SU-DHL-6 (cell line): ENCODE data around the gene PIGB.

Experiments used
- H2AFZ ChIP-seq: fragments of 200-600 bp; sonication (generic); 2 replicates; pipeline ENCODE4 v1.6.1; 2014; ENCODE audit warnings: low read depth, mild to moderate bottlenecking, moderate library complexity, mixed read lengths, antibody characterized with exemption, low read length; ENCODE audit not compliant: severe bottlenecking
- H3F3A ChIP-seq: fragments of 200-600 bp; shearing (Covaris generic); 2 replicates; pipeline ENCODE4 v1.6.0; 2016; ENCODE audit warnings: antibody characterized with exemption, mild to moderate bottlenecking; ENCODE audit not compliant: insufficient read depth
- H3K27ac ChIP-seq: fragments of 200-600 bp; sonication (generic); 2 replicates; pipeline ENCODE4 v1.5.1; 2016; ENCODE audit warnings: low read depth, mild to moderate bottlenecking, low read length, moderate library complexity, mixed read lengths
- H3K27me3 ChIP-seq: fragments of 200-600 bp; sonication (generic), shearing (Covaris generic); 2 replicates; pipeline ENCODE4 v1.6.0; 2014; ENCODE audit warnings: mild to moderate bottlenecking, low read length
- H3K36me3 ChIP-seq: fragments of 200-600 bp; sonication (generic); 2 replicates; pipeline ENCODE4 v1.6.1; 2014; ENCODE audit warnings: mild to moderate bottlenecking, low read length, mixed read lengths
- H3K4me2 ChIP-seq: fragments of 300-600, 200-600 bp; shearing (Covaris generic), sonication (generic); 2 replicates; pipeline ENCODE4 v1.6.0; 2014; ENCODE audit warnings: low read length, low read depth, mild to moderate bottlenecking; ENCODE audit not compliant: poor library complexity, severe bottlenecking
- H3K4me3 ChIP-seq: fragments of 200-600 bp; sonication (generic); 2 replicates; pipeline ENCODE4 v1.5.1; 2014; ENCODE audit warnings: antibody characterized with exemption, low read length, mild to moderate bottlenecking, mixed read lengths; ENCODE audit not compliant: insufficient read depth, poor library complexity, severe bottlenecking
- H3K79me2 ChIP-seq: fragments of 200-600 bp; sonication (generic); 2 replicates; pipeline ENCODE4 v1.6.1; 2014; ENCODE audit warnings: mild to moderate bottlenecking, low read length, moderate library complexity; ENCODE audit not compliant: insufficient read depth
- H3K9ac ChIP-seq: fragments of 200-600 bp; sonication (generic); 2 replicates; pipeline ENCODE4 v1.7.0; 2014; ENCODE audit warnings: mild to moderate bottlenecking, low read length
- H3K9me2 ChIP-seq: fragments of 200-600 bp; sonication (generic); replicated peaks from 2 replicates; pipeline ENCODE4 v1.6.1; 2014; ENCODE audit warnings: low read length; ENCODE audit not compliant: insufficient read depth
- H3K9me3 ChIP-seq: fragments of 200-600 bp; sonication (generic); 2 replicates; pipeline ENCODE4 v1.6.1; 2014; ENCODE audit warnings: low read length, mixed read lengths; ENCODE audit not compliant: insufficient read depth
- H4K20me1 ChIP-seq: fragments of 200-600 bp; sonication (generic); 2 replicates; pipeline ENCODE4 v1.6.1; 2014; ENCODE audit warnings: low read depth, mild to moderate bottlenecking, antibody characterized with exemption, low read length, moderate library complexity, mixed read lengths
- EZH2phosphoT487 ChIP-seq: fragments of 200-600 bp; sonication (generic), shearing (Covaris generic); conservative IDR thresholded peaks from 2 replicates; pipeline ENCODE4 v1.6.1; 2018; ENCODE audit warnings: mild to moderate bottlenecking, antibody characterized with exemption, low read length, moderate library complexity, mixed read lengths
- TF ChIP-seq, protein P1 (sequence below): fragments of 200-600 bp; sonication (generic); IDR thresholded peaks from one replicate; pipeline ENCODE4 v1.5.1; 2017; ENCODE audit warnings: antibody characterized with exemption, mild to moderate bottlenecking, low read length, moderate library complexity; ENCODE audit not compliant: insufficient read depth, poor library complexity, severe bottlenecking

PIGB gene

DNA sequence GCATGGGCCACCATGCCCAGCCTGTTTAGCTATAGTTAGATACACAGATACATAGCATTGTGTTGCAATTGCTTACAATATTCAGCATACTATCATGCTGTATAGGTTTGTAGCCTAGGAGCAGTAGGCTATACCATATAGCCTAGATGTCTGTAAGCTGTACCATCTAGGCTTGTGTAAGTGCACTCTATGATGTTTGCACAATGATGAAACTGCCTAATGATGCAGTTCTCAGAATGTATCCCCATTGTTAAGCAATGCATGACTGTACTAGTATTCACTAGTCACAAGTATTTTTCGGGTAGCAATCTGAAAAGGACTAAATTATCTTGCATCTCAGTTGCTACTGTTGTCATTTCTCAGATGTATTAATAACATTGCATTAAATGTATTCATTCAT is 16.0 kb downstream of the PIGB start:
- Histone ChIP-seq H3K27me3 (no peaks in the 10 kb centered on the region), H3K9me2 (no peaks in the 10 kb centered on the region), H3F3A (no peaks in the 10 kb centered on the region), H3K27ac (no peak overlapping the region), H3K9ac (no peak overlapping the region), H3K4me2 (no peak overlapping the region), H3K36me3 (peaks cover 18% of the 10 kb centered on the region; the same call in 1 of the 2 replicates), H2AFZ (no peak overlapping the region), H4K20me1 (no peaks in the 10 kb centered on the region), H3K4me3 (no peak overlapping the region), H3K9me3 (no peaks in the 10 kb centered on the region), H3K79me2 (no peaks in the 10 kb centered on the region)
- TF ChIP-seq, protein P1, sequence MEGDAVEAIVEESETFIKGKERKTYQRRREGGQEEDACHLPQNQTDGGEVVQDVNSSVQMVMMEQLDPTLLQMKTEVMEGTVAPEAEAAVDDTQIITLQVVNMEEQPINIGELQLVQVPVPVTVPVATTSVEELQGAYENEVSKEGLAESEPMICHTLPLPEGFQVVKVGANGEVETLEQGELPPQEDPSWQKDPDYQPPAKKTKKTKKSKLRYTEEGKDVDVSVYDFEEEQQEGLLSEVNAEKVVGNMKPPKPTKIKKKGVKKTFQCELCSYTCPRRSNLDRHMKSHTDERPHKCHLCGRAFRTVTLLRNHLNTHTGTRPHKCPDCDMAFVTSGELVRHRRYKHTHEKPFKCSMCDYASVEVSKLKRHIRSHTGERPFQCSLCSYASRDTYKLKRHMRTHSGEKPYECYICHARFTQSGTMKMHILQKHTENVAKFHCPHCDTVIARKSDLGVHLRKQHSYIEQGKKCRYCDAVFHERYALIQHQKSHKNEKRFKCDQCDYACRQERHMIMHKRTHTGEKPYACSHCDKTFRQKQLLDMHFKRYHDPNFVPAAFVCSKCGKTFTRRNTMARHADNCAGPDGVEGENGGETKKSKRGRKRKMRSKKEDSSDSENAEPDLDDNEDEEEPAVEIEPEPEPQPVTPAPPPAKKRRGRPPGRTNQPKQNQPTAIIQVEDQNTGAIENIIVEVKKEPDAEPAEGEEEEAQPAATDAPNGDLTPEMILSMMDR: no peak
- TF ChIP-seq EZH2phosphoT487: no peak

DNA sequence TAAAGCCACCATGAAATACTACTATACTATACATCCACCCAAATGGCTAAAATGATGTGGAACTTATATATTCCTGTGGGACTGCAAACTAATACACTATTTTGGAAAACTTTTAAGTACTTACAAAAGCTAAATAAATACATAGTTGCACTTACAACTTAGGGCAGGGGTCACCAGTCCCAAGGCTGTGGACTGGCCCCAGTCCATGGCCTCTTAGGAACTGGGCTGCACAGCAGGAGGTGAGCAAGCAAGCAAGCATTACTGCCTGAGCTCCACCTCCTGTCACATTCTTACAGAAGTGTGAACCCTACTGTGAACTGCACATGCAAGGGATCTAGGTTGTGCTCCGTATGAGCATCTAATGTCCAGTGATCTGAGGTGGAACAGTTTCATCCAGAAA is 18.1 kb downstream of the PIGB start:
- Histone ChIP-seq H3F3A (no peaks in the 10 kb centered on the region), H3K36me3 (peaks cover 24% of the 10 kb centered on the region; the same call in 1 of the 2 replicates), H3K27me3 (no peaks in the 10 kb centered on the region), H3K79me2 (no peaks in the 10 kb centered on the region), H3K27ac (no peak overlapping the region), H3K4me3 (no peak overlapping the region), H2AFZ (no peak overlapping the region), H4K20me1 (no peaks in the 10 kb centered on the region), H3K9me3 (no peaks in the 10 kb centered on the region), H3K4me2 (no peak overlapping the region), H3K9me2 (no peaks in the 10 kb centered on the region), H3K9ac (no peak overlapping the region)
- TF ChIP-seq, protein P1: no peak
- TF ChIP-seq EZH2phosphoT487: no peak

DNA sequence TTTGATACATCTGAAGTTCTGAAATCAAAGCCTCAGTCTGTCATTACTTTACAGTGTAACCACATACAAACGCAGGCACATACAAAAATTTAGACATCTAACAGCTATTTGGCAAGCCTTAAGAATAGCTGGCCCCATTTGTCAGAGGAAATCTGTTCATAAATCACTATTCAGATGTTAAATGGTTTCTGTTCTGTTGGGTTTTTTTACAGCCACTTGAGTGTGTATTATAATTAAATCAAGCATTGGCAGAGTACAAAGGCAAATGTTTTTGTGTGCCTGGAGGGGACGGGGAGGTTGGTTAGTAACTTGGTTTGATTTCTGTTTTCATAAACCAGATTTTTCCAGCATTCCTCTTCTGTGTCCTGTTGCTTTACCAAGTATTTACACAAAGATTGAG is 24.1 kb downstream of the PIGB start:
- no peak overlapping the region for H3K27ac ChIP-seq
- no peaks in the 10 kb centered on the region for H3K9me2 ChIP-seq
- H3F3A ChIP-seq: no peaks in the 10 kb centered on the region
- H3K4me3 ChIP-seq: no peak overlapping the region
- TF ChIP-seq EZH2phosphoT487: no peak
- TF ChIP-seq, protein P1: no peak
- no peaks in the 10 kb centered on the region for H3K79me2 ChIP-seq
- no peaks in the 10 kb centered on the region for H3K27me3 ChIP-seq
- H4K20me1 ChIP-seq: no peaks in the 10 kb centered on the region
- no peak overlapping the region for H2AFZ ChIP-seq
- no peaks in the 10 kb centered on the region for H3K9me3 ChIP-seq
- H3K36me3 ChIP-seq: peaks cover 23% of the 10 kb centered on the region; the same call in 1 of the 2 replicates
- H3K9ac ChIP-seq: no peak overlapping the region
- no peak overlapping the region for H3K4me2 ChIP-seq

DNA sequence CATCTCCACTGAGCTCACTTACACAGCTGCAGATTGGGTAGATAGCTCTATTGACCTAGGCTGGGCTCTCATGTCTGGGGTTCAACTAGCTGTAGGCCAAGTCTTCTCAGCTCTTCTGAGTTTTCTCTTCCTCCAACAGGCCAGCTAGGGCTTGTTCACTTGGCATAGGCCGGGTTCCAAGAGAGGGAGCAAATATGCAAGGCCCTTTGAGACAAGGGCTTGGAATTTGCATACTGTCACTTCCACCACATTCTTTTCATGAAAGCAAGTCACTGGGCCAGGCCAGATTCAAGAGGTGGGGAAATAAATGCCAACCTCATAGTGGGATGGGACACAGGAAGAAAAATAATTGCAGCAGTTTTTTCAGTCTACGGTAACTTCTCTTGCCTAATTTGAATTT is 25.2 kb downstream of the PIGB start:
- no peaks in the 10 kb centered on the region for H3F3A ChIP-seq
- no peak overlapping the region for H3K27ac ChIP-seq
- TF ChIP-seq EZH2phosphoT487: no peak
- TF ChIP-seq, protein P1: no peak
- H3K4me3 ChIP-seq: no peak overlapping the region
- no peaks in the 10 kb centered on the region for H3K9me3 ChIP-seq
- H4K20me1 ChIP-seq: no peaks in the 10 kb centered on the region
- no peak overlapping the region for H2AFZ ChIP-seq
- H3K9me2 ChIP-seq: no peaks in the 10 kb centered on the region
- H3K79me2 ChIP-seq: no peaks in the 10 kb centered on the region
- peaks cover 20% of the 10 kb centered on the region; the same call in 1 of the 2 replicates for H3K36me3 ChIP-seq
- no peak overlapping the region for H3K4me2 ChIP-seq
- no peaks in the 10 kb centered on the region for H3K27me3 ChIP-seq
- no peak overlapping the region for H3K9ac ChIP-seq
